CD14-positive monocyte (primary cell): ENCODE results near the gene PCP4L1. TPM values are rescaled to one million over a fixed set of nuclear protein-coding genes. Genes with fewer than 3 reads are reported as not detected.

Experiments
- DNase-seq, 3 donors: peaks; one replicate each; pipeline ENCODE4 v3.0.0-alpha.2; 2011 to 2022
- H2AFZ ChIP-seq: 2 replicates; pipeline ENCODE4 v1.6.0; 2012; ENCODE audit warnings: mild to moderate bottlenecking, low read depth, low read length, inconsistent platforms; ENCODE audit not compliant: insufficient read depth, poor library complexity, severe bottlenecking
- H3K27ac ChIP-seq, 2 donors: 1 replicate in 1 of 2; 2 replicates in 1 of 2; pipeline ENCODE4 v1.5.1; 2012 to 2013; ENCODE audit warnings: low read length in 2 of 2, control low read depth in 1 of 2, inconsistent platforms in 1 of 2, low read depth in 1 of 2, mild to moderate bottlenecking in 1 of 2
- H3K27me3 ChIP-seq, 2 donors: one replicate each; pipeline versions ENCODE4 v1.6.0 to v1.6.1; 2011 to 2013; ENCODE audit warnings: low read length in 2 of 2; ENCODE audit not compliant: control insufficient read depth in 2 of 2, insufficient read depth in 2 of 2
- H3K36me3 ChIP-seq, 2 donors: replicated peaks in 1 of 2; 1 replicate in 1 of 2; 2 replicates in 1 of 2; pipeline versions ENCODE4 v1.5.1 to v1.6.1; 2012 to 2013; ENCODE audit warnings: low read length in 2 of 2, control low read depth in 1 of 2, inconsistent platforms in 1 of 2, mild to moderate bottlenecking in 1 of 2; ENCODE audit not compliant: insufficient read depth in 2 of 2, control insufficient read depth in 1 of 2
- H3K4me1 ChIP-seq, 2 donors: 1 replicate in 1 of 2; 2 replicates in 1 of 2; pipeline versions ENCODE4 v1.5.1 to v1.6.1; 2012 to 2013; ENCODE audit warnings: low read length in 2 of 2, control low read depth in 1 of 2, inconsistent platforms in 1 of 2, mild to moderate bottlenecking in 1 of 2, moderate library complexity in 1 of 2; ENCODE audit not compliant: insufficient read depth in 2 of 2, control insufficient read depth in 1 of 2
- H3K4me2 ChIP-seq: replicated peaks from 2 replicates; pipeline ENCODE3; 2012; ENCODE audit warnings: low read length, moderate library complexity, mild to moderate bottlenecking; ENCODE audit not compliant: poor library complexity, severe bottlenecking; ENCODE audit errors: extremely low read depth
- H3K4me3 ChIP-seq, 3 experiments: fragments of 200-600 bp in 1 of 3; sonication (generic) in 1 of 3; replicated peaks in 1 of 3; 1 replicate in 2 of 3; 2 replicates in 1 of 3; pipeline ENCODE4 v1.5.1; 2011 to 2013; ENCODE audit warnings: low read length in 3 of 3, mild to moderate bottlenecking in 3 of 3, control low read depth in 2 of 3, low read depth in 2 of 3, inconsistent platforms in 1 of 3, moderate library complexity in 1 of 3
- H3K79me2 ChIP-seq: 2 replicates; pipeline ENCODE4 v1.6.0; 2012; ENCODE audit warnings: mild to moderate bottlenecking, control low read depth, inconsistent platforms, low read length, moderate library complexity; ENCODE audit not compliant: insufficient read depth
- H3K9ac ChIP-seq: 2 replicates; pipeline ENCODE4 v1.6.0; 2017; ENCODE audit warnings: low read length, mild to moderate bottlenecking; ENCODE audit not compliant: insufficient read depth, poor library complexity, severe bottlenecking
- H3K9me3 ChIP-seq, 2 donors: replicated peaks in 1 of 2; 1 replicate in 1 of 2; 2 replicates in 1 of 2; pipeline versions ENCODE4 v1.5.1 to v1.6.1; 2012 to 2013; ENCODE audit warnings: low read length in 2 of 2, control low read depth in 1 of 2; ENCODE audit not compliant: control insufficient read depth in 1 of 2, insufficient read depth in 1 of 2
- H4K20me1 ChIP-seq: 2 replicates; pipeline ENCODE4 v1.6.0; 2012; ENCODE audit warnings: mild to moderate bottlenecking, low read length, control low read depth, moderate library complexity; ENCODE audit not compliant: insufficient read depth
- H3K27ac Mint-ChIP-seq, 7 donors: one replicate each; pipeline ENCODE4 v1.8.0; 2020; ENCODE audit warnings: mild to moderate bottlenecking in 7 of 7, mixed read lengths in 7 of 7, moderate library complexity in 6 of 7, inconsistent platforms in 2 of 7
- H3K27me3 Mint-ChIP-seq, 3 donors: one replicate each; pipeline ENCODE4 v1.8.0; 2021 to 2022; ENCODE audit warnings: low read depth in 3 of 3, mild to moderate bottlenecking in 3 of 3, mixed read lengths in 3 of 3, moderate library complexity in 3 of 3, inconsistent platforms in 1 of 3
- H3K36me3 Mint-ChIP-seq, 2 donors: one replicate each; pipeline ENCODE4 v1.8.0; 2020; ENCODE audit warnings: mixed read lengths in 2 of 2, inconsistent platforms in 1 of 2, mild to moderate bottlenecking in 1 of 2
- H3K4me1 Mint-ChIP-seq: one replicate; pipeline ENCODE4 v1.8.0; 2020; ENCODE audit warnings: mild to moderate bottlenecking, mixed read lengths
- H3K4me3 Mint-ChIP-seq, 2 donors: one replicate each; pipeline ENCODE4 v1.8.0; 2020; ENCODE audit warnings: mild to moderate bottlenecking in 2 of 2, mixed read lengths in 2 of 2, moderate library complexity in 1 of 2
- H3K9me3 Mint-ChIP-seq, 7 donors: one replicate each; pipeline ENCODE4 v1.8.0; 2020 to 2022; ENCODE audit warnings: mixed read lengths in 7 of 7, mild to moderate bottlenecking in 6 of 7, moderate library complexity in 6 of 7, inconsistent platforms in 2 of 7
- WGBS: methylation state at CpG from one replicate; pipeline ENCODE4 v1.1.5; 2013; ENCODE audit warnings: missing lambda C conversion rate; ENCODE audit not compliant: insufficient coverage; 5-methylcytosine and 5-hydroxymethylcytosine counted together
- intact Hi-C, 2 donors: fragments of 100-400 bp; cut with micrococcal nuclease; formaldehyde crosslinking; loops; one replicate each; pipeline versions ENCODE4 v1.15.0 to v1.15.1; 2023
- polyA plus RNA-seq, 3 donors: library from polyadenylated mRNA; depleted of rRNA in 1 of 3; unstranded in 2 of 3; stranded (reverse) in 1 of 3; fragments of 300-500 nt in 2 of 3; fragments of >200 nt in 1 of 3; fragmentation: Illumina TruSeq in 2 of 3; gene quantifications; 1 replicate in 2 of 3; 2 replicates in 1 of 3; pipeline ENCODE4 v1.2.3, GENCODE V29; 2012 to 2021
- TF ChIP-seq, protein P1 (sequence below): fragments of 200-600 bp; IDR thresholded peaks from one replicate; pipeline ENCODE4 v1.8.0; 2022; ENCODE audit warnings: antibody characterized with exemption, mild to moderate bottlenecking

Gene PCP4L1
- polyA plus RNA-seq, 3 donors: not detected

DNA sequence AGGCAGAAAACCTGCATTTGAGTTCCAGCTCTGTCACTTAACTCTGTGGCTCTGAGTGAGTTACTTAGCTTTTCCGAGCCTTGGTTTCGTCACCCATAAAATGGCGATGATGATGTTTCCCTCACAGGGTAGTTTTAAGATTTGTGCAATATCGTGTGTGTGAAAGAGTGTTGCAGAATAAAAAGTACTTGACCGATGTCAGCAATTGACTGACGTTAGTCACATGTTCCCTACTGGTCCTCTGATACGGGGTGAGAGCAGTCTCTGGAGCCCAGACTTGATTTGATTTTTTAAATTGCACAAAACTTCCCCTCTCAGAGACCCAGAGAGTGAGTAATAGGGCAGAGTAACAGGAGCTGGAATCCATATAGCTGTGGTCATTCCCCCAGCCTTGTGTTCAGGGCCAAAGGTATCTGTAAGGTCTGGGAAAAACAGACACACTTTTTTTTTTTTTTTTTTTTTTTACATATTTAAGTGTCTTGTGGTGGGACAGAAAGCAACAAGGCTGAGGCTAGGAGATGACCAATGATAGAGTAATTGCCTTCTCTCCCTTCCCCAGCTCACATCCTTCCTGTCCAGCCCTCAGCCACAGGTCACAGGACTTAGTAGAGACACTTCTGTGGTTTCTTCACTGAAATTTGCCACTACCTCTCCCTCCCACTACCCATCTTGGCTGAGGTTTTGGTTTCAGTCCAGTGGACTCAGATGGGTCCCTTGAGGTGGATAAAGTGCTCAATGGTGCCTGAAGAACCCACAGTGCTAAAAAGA lies 41.4 kb upstream of the PCP4L1 start:
- 7% methylated on average over 5 of the region's 7 CpGs for WGBS
- Mint-ChIP-seq H3K4me1 (peaks cover 57% of the 10 kb centered on the region), H3K9me3 (no peaks in the 10 kb centered on the region), H3K36me3 (peaks cover 63 to 68% of the 10 kb centered on the region in 2 donors), H3K27me3 (peaks cover 0 to 1% (median 0%) of the 10 kb centered on the region in 3 donors), H3K27ac (peak overlapping the region; percentile 98 to 100 (median 100)), H3K4me3 (peak overlapping the region; percentile 99 to 100)
- intact Hi-C loops: no loop called here
- TF ChIP-seq, protein P1, sequence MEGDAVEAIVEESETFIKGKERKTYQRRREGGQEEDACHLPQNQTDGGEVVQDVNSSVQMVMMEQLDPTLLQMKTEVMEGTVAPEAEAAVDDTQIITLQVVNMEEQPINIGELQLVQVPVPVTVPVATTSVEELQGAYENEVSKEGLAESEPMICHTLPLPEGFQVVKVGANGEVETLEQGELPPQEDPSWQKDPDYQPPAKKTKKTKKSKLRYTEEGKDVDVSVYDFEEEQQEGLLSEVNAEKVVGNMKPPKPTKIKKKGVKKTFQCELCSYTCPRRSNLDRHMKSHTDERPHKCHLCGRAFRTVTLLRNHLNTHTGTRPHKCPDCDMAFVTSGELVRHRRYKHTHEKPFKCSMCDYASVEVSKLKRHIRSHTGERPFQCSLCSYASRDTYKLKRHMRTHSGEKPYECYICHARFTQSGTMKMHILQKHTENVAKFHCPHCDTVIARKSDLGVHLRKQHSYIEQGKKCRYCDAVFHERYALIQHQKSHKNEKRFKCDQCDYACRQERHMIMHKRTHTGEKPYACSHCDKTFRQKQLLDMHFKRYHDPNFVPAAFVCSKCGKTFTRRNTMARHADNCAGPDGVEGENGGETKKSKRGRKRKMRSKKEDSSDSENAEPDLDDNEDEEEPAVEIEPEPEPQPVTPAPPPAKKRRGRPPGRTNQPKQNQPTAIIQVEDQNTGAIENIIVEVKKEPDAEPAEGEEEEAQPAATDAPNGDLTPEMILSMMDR: no peak
- peak overlapping the region; percentile 98 to 100 for H3K27ac ChIP-seq
- peaks cover 41 to 52% of the 10 kb centered on the region in 2 donors for H3K36me3 ChIP-seq
- H3K4me2 ChIP-seq: peak overlapping the region; percentile 100
- peak; percentile 96 to 99 (median 99) for DNase-seq
- H4K20me1 ChIP-seq: peaks cover 56% of the 10 kb centered on the region
- H3K4me3 ChIP-seq: peak overlapping the region; percentile 91 to 98 (median 96)
- peak overlapping the region; percentile 97 for H3K9ac ChIP-seq
- H2AFZ ChIP-seq: no peak overlapping the region
- H3K79me2 ChIP-seq: peaks cover 72% of the 10 kb centered on the region
- no peaks in the 10 kb centered on the region for H3K27me3 ChIP-seq
- no peaks in the 10 kb centered on the region for H3K9me3 ChIP-seq
- H3K4me1 ChIP-seq: peaks cover 40 to 44% of the 10 kb centered on the region in 2 donors

DNA sequence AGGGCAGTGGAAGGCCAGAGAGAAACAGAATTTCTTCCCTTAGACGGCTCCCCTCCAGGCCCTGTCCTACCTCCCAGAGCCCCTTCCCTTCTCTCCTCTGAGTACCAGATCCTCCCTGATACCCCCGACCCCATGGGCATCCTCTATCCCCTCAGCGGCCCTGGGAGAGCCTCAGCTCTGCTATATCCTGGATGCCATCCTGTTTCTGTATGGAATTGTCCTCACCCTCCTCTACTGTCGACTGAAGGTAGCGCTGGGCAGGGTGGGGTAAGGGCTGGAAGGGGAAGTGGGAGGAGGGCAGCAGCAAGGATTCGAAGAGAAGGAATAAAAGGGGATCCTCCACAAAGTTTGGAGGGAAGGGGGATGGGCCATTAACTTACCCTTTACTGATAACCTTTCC lies 40.7 kb upstream of the PCP4L1 start:
- WGBS: 0% methylated on average over 1 of the region's 6 CpGs
- intact Hi-C loops: no loop called here
- Histone ChIP-seq H3K4me1 (peaks cover 40 to 43% of the 10 kb centered on the region in 2 donors), H3K79me2 (peaks cover 65% of the 10 kb centered on the region), H3K4me2 (peak overlapping the region; percentile 100), H3K9me3 (no peaks in the 10 kb centered on the region), H3K4me3 (peak overlapping the region; percentile 91 to 98 (median 96)), H3K27ac (peak overlapping the region; percentile 98 to 100), H3K27me3 (no peaks in the 10 kb centered on the region), H4K20me1 (peaks cover 63% of the 10 kb centered on the region), H3K36me3 (peaks cover 34 to 52% of the 10 kb centered on the region in 2 donors), H2AFZ (no peak overlapping the region), H3K9ac (peak overlapping the region; percentile 97)
- Mint-ChIP-seq H3K4me1 (peaks cover 63% of the 10 kb centered on the region), H3K4me3 (peak overlapping the region; percentile 99 to 100), H3K36me3 (peaks cover 65 to 67% of the 10 kb centered on the region in 2 donors), H3K9me3 (no peaks in the 10 kb centered on the region), H3K27me3 (peaks cover 0 to 1% (median under 1%) of the 10 kb centered on the region in 3 donors), H3K27ac (peak overlapping the region; percentile 98 to 100 (median 100))
- DNase-seq: peak in 2 of 3 donors; percentile 25 to 46
- TF ChIP-seq, protein P1: no peak
